Raji (cell line): ENCODE measurements around the gene RAB35.

Source experiments
- POLR2A ChIP-seq: IDR thresholded peaks from 2 replicates; pipeline ENCODE4 v1.6.1; 2011; ENCODE audit warnings: low read depth, low read length, control low read depth; ENCODE audit not compliant: insufficient read depth

The RAB35 gene

GRCh38 chr12:120064054-120064940 is 52.3 kb downstream of the RAB35 start:
- no peak for TF ChIP-seq POLR2A

DNA sequence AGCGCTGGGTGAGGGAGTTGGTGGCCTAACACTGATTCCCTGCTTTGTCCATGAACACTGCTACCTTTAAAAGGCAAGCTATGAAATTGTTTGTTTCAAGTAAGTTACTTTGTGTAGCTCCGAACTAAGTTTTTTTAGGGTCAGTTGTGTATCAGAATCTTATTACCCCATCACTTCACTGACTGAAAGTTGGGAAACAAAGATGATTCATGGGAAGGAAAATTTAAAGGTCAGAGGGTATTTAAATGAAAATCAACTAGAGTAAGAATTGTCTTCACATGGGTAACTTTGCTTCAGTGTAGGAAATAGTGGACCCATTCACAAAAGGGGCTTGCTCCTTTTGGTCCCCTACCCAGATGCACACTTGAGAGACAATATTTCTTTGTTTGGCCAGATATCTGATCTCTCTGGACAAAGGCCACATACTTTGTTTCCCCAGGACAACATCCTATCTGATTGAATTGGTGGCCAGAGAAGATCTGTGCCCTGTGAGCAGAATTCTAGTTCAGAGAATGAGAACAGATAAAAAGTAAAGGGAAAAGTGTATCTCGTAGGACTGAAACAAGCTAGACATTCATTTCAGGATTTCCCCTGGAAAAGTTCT is 53.5 kb downstream of the RAB35 start:
- no peak for TF ChIP-seq POLR2A

GRCh38 chr12:120061575-120062214 is 54.9 kb downstream of the RAB35 start:
- TF ChIP-seq POLR2A = no peak

GRCh38 chr12:120060717-120061116 is 55.8 kb downstream of the RAB35 start:
- no peak for TF ChIP-seq POLR2A

GRCh38 chr12:120060196-120060595 is 56.4 kb downstream of the RAB35 start:
- no peak for TF ChIP-seq POLR2A

GRCh38 chr12:120056739-120057138 is 59.8 kb downstream of the RAB35 start:
- no peak for TF ChIP-seq POLR2A

- no peak for TF ChIP-seq POLR2A
These were observed 61.1 kb downstream of the RAB35 start for GRCh38 chr12:120055231-120056000.

DNA sequence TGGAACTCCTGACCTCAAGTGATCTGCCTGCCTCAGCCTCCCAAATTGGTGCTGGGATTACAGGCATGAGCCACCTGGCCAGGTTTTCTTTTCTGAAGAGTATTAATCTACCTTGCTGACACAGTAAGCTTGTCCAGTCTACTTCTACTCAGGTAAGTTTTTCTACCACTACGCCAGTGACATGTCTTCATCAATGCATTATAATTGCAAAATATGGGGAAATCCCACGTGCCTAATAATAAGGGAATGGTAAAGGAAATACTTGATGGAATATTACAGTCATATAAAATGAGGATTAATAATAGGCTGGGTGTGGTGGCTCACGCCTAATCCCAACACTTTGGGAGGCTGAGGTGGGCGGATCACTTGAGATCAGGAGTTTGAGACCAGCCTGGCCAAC is 62.3 kb downstream of the RAB35 start:
- TF ChIP-seq POLR2A = no peak

- no peak for TF ChIP-seq POLR2A
These were observed 65.0 kb downstream of the RAB35 start for GRCh38 chr12:120051535-120051934.

DNA sequence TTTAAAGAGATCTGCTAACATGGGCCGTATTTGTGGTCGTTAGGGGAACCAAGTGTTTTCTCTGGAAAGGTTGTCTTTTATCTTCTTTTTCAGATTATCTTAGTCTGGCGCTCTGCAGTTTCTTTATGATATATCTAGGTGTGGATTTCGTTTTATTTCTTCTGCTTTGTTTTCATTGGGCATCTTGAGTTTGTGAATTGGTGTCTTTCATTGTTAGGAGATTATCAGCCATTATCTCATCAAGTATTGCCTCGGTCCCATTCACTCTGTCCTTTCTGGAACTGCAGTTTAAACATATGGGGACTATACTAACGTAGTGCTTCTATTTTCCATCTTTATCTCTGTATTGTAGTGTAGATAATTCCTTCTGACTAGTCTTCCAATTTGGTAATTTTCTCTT is 67.1 kb downstream of the RAB35 start:
- TF ChIP-seq POLR2A = no peak

- no peak for TF ChIP-seq POLR2A
These were observed 68.3 kb downstream of the RAB35 start for GRCh38 chr12:120048263-120048662.

GRCh38 chr12:120047072-120047471 is 69.5 kb downstream of the RAB35 start:
- no peak for TF ChIP-seq POLR2A
